CD4-positive, alpha-beta T cell treated with Interleukin-1 beta for 1 hour (primary cell): ENCODE results near the gene ZZZ3.
A peak's percentile ranks its signal among the peaks of the same experiment; 100 is the strongest.
"Not testable (repeated sequence)": the region's sequence is repeated elsewhere in the genome, so short reads cannot be mapped to it uniquely, and the experiment has no call there.

Experiments used
- DNase-seq, 2 donors: peaks; one replicate each; pipeline ENCODE4 v3.0.0-alpha.2; 2020 to 2022

The ZZZ3 gene

DNA sequence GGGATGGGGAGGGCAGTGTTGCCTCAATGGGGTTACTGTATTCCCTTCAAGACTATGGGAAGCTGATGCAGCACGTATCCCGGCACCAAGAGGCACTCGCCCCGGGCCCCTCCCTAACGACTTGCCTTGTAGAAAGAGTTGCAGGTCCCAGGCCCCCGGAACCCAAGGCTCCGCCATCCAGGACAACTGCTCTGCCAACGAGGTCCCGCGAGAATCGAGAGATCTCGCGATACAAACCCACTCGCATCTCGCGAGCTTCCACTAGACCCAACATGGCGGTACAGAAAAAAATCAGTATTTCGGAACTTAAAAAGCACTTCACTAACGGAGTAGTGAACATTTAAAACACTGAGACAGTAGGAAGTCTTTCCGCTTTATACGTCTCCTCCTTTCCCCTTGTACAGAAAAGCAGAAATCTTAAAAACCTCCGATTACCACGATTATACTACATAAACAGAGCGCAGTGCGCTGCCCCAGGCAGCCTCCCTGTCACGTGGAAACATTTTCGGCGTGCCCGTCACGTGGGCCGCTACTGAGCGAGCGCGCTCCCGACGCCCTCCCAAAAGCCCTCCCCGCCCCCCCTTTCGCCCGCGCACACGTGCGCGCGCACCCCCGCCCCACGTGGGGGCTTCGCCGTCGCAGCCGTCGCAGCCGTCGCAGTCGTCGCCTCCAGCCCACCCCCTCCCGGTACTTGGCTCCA lies at the start of gene ZZZ3:
TSS of gene ZZZ3 (minus strand) at position 199 of the 700 bp plus-strand sequence. CDS start 49,304 bp downstream, outside the sequence.
- peak; percentile 94 to 95 for DNase-seq

DNA sequence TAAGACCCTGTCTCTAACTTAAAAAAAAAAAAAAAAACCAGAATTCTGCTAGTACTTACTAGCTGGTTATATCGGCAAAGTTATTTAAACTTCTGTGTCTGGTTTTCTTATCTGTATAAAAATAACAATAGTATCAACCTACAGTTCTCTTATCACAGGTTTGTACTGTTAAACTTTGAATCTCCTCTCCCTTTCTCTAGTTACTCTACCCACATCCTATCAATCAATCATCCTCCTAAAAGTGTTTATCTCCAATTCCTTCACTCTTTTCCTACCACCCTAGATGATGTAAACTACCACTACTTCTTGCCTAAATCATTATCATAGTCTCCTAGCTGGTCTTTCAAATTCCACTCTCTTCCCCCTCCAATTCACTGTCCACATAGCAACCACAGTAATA lies 49.6 kb upstream of the ZZZ3 start:
- no peak for DNase-seq

DNA sequence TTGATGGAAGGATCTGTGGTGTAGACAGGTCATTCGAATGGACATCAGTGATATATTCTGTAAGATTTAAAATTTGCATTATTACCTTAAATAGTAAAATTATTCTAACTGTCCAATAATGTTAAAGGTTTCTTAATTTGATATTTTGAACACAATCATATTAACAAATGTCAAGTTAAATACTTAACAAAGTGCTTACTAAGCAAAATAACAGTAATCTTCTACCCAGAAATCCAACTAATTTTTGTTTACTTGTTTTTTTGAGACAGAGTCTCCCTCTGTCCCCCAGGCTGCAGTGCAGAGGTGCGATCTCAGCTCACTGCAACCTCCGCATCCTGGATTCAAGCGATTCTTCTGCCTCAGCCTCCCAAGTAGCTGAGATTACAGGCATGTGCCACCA lies 43.2 kb upstream of the ZZZ3 start:
- DNase-seq = no peak

DNA sequence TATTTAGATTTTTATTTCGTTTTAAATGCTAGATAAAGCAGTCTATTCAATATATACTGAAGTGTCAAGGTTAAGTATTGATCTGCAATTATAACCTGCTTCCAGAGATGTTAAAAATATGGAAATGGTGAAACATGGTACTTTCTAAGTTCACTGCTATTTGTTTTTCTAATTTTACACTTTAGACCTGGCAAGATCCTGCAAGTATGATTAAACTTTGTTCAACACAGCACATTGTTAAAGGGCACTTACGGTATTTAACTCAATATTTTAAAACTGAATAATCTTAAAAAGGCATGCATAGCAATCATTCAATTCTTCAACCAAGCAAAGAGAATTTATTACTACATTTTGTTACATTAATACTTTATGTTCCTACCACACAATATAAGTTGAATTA lies 35.7 kb upstream of the ZZZ3 start:
- no peak for DNase-seq

DNA sequence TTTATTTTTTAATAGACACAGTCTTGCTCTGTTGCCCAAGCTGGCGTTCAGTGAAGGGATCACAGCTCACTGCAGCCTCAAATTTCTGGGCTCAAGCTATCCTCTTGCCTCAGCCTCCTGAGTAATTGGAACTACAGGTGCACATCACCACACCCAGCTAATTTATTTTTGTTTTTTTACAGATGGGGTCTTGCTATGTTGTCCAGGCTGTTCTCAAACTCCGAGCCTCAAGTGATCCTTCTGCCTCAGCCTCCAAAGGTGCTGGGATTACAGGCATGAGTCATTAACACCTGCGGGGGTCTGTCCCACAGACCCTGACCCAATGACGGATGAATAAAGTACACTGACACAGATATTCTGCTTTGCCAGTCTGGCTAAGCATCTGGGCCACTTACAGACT lies 33.6 kb upstream of the ZZZ3 start:
- no peak for DNase-seq

DNA sequence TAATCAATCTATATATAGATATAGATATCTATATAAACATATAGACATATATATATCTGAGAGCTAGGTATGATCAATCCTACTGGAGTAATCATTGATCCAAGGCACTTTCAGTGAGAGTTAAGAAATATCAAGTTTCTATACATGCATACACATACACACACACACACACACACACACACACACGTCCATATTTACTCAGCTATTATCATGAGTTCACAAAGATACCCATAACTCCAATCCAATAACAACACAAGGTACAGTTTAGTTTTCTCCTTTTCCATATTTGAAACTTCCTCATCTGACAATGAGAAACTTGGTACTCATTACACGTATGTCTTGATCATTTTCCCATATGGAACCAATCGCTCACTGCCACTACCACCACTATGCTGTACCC lies 27.3 kb upstream of the ZZZ3 start:
- DNase-seq = no peak

DNA sequence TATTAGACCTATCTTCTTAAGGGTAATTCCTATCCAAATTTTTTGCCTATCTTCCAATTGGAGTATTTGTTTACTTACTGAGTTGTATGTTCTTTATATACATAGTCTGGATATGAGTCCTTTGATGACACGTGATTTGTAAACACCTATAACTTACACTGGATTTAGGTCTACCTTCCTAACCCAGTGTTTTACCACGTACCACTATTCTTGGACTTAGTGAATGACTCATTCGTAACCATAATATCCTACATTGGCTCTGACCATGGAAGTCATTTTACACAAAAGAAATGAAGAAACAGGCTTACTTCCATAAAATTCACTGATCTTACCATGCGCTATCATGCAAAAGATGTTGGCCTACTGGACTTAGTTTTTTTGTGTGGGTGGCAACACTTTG lies 23.9 kb upstream of the ZZZ3 start:
- DNase-seq = no peak

DNA sequence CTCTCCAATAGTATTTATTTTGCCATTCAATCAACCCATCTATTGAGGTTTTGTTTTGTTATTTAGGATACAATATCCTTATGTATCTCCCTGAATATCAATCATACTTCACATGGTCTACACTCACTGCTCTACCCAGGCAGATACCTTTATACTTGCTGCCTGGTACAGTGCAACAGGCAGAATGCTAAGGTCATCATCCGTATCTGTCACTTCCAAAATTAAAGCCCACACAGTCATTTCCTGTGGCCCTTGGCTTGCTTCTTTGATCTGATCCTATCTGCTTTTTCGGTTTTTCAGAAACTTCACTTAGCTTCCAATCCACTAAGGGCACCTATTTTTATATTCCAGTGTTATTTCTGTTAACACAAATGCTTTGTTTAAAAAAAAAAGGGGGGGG lies 22.3 kb upstream of the ZZZ3 start:
- DNase-seq = no peak

DNA sequence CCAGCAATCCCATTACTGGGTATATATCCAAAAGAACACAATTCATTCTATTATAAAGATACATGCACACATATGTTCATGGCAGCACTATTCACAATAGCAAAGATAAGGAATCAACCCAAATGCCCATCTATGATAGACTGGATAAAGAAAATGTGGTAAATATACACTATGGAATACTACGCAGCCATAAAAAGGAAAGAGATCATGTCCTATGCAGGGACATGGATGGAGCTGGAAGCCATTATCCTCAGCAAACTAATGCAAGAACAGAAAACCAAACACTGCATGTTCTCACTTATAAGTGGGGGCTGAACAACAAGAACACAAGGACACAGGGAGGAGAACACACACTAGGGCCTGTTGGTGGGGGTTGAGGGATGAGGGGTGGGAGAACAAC lies 17.2 kb upstream of the ZZZ3 start:
- DNase-seq = not testable (repeated sequence)

DNA sequence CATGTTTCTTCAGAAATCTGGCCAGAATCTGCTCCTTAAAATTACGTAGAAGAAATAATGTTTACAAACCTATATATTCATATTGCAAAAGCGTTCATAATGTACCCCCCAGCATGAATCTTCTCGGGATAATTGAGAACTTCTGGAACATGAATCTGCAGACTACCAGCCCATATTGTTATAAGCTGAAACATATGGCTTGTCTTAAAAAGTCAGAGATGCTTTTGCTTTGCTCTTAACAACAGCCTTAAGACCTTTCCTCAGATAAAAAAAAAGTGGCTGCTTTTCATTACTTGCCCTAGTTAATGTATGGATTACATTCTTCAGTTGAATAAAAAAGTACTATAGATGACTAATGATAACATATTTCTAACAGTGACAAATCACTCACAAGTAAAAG lies 15.0 kb upstream of the ZZZ3 start:
- no peak for DNase-seq

DNA sequence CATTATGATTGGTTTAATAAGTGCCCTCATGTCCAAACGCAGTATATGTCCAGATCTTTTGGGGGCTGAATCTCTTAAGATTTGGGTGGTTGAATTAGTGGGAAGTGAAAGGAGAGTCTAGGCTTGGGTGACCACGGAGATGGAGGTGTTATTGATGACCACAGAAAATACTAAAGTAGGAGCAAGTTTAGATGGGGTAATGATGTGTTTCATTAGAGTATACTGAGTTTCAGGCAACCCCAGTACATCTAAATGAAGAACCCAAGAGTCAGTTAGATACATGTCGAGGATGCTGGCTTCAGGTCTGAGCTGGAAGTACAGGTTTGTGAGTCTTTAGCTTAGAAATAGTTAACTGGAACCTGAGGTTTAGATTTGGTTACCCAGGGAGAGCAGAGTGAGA lies 6.5 kb upstream of the ZZZ3 start:
- DNase-seq = no peak

DNA sequence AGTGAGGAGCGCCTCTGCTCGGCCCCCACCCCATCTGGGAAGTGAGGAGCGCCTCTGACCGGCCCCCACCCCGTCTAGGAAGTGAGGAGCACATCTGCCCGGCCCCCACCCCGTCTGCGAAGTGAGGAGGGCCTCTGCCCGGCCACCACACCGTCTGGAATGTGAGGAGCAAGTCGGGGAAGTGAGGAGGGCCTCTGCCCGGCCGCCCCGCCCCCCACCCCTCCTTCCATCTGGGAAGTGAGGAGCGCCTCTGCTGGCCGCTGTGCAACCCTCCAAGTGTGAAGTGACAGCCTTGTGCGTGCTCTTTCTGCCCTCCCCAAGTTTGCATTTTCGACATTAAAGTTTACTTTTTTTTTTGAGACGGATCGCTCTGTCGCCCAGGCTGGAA lies 5.1 kb upstream of the ZZZ3 start:
- DNase-seq = peak; percentile 9 to 11

DNA sequence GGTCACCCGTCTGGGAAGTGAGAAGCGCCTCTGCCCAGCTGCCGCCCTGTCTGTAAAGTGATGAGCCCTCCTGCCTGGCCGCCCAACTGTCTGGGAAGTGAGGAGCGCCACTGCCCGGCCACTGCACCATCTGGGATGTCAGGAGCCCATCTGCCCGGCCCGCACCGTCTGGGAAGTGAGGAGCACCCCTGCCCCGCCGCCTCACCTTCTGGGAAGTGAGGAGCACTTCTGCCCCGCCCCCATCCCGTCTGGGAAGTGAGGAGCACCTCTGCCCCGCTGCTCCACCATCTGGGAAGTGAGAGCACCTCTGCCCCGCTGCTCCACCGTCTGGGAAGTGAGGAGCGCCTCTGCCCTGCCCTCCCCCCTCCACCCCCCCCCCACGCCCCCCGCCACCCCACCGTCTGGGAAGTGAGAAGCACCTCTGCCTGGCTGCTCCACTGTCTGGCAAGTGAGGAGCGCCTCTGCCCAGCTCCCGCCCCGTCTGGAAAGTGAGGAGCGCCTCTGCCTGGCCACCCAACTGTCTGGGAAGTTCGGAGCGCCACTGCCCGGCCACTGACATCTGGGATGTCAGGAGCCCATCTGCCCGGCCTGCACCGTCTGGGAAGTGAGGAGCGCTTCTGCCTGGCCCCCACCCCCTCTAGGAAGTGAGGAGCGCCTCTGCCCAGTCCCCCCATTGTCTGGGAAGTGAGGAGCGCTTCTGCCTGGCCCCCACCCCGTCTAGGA lies 4.5 kb upstream of the ZZZ3 start:
- DNase-seq = no peak

DNA sequence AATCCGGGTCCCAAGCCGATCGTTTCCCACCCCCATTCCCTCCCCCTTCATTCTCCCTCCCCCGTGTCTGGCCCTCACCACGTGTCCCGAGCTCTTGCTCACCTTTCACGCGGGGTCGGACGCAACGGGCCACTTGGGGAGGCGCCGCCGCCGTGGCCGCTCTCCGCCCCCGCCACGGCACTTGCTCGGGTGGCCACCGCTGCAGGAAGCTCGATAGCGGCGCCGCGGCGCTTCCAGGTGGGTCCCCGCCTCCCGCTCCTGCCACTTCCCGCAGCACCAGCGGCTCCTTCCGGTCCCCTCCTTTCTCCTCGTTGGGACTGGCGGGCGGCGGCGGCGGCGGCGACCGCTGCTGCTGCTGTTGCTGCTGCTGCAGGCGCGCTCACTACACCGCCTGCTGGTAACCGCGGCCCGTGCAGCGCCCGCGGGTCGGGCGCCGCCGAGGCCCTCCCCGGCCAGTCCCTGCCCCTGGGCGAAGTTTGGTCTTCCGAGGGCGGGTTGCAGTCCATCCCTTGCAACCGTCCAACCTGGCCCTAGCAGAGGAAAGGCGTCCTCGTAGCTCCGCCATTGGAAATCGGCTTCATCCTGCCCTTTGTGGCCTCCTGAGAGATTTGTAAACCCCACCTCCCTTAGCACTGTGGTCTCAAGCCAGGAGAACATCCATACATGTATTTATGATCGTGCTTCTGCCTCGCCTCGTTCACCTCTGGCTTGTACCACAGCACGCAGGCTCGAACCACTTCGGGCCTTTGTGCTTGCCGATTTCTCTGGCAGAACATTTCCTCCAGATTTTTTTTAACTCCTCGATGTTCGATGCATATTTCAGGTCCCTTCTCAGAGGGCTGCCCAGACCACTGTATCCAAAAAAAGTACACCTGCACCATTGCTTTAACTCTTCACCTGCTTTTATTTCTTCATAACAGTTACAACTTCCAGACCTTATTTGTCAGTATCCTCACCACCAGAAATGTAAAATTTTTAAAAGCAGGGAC lies 996 bp upstream of the ZZZ3 start:
- DNase-seq = peak; percentile 92 to 93

DNA sequence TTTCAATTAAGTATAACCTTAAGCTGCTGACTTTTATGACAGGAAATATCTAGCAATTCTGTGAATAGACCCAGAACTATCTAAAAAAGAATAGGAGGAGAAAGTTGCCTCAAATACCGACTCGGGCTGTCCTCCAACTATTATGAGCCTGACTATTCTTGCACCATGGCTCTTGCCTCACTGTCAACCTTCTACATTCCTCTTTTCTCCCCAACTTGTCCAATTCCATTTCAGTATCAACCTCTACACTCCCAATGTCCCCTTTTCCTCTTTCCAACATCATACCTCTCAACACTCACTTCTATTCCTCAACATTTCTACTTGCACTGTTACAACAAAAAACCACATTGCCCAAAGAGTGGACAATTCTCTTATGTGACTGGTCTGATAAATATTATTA lies 2.3 kb downstream of the ZZZ3 start:
- no peak for DNase-seq

DNA sequence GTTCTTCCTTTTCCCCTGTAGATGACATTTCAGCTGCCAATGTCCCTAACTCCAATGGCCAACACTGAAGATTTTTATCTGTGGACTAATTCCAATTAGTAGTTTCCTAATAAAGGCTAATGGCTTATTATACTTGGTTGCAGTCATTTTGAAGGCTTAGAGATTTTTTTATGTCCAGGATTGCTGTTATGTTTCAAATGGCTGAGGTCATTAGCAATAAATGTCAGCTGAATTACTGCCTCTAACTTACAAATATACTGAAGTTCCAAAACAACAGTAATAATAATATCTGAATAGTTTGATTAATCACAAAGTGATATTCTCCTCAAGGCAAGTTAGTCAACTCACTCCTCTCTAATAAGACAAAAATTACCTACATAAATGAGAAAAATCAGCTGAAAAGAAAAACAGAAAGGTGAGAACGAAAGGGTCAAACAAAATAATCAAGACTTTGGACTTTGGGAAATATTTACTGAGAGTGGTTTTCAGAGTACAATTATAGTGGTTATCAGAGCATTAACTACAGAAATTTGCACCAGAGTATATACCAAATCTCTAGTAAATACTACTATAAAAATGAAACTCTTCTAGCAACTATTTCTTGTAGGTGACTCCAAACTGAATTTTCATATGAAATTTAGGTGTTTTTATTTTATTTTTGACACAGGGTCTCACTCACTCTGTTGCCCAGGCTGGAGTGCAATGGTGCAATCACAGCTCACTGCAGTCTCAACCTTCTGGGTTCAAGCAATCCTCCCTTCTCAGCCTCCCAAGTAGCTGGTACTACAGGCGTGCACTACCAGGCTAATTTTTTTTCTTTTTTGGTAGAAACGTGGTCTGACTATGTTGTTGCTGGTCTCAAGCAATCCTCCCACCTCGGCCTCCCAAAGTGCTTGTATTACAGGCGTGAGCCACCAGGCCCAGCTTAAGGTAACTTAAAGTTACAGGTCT lies 3.5 kb downstream of the ZZZ3 start:
- DNase-seq = no peak

DNA sequence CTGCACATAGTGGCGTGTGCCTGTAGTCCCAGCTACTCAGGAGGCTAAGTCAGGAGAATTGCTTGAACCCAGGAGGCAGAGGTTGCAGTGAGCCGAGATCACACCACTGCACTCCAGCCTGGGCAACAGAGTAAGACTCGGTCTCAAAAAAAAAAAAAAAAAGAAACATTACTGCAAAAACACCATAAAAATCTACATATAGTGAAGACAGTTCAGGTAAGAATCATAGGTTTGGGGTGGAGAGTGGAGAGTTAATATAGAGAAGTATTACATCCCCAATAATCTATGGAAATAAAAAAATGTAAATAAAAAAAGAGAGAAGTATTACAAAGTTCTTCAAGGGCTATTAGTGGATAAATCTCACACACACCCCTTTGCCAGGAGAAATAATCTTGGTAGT lies 7.7 kb downstream of the ZZZ3 start:
- DNase-seq = not testable (repeated sequence)

DNA sequence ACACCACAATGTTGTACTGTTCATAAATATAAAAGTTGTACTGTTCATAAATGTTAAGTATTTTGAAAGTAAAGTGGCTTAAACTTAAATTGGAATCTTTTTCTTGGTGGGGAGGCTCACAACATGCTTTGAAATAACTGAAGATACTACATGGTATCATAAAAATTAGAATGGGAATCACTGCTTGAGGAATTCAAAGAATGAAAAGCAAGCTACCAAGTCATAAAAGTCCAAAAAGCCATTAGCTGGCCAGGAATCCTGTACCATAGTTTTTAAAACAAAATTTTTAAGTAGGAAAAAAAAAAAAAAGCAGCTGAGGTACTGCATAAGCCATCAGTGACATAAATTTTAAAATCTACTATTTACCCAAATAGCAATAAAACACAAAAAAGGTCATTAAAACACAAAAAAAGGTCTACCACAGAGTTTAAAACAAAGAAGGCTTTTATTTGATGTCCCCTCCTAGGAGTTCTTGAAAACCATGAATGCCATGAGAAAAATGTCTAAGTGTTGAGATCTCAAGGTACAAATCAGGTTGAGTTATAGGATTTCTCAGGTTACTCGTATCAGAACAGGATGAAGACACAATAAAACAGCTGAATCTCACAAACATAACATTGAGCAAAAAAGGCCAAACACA lies 8.6 kb downstream of the ZZZ3 start:
- no peak for DNase-seq

DNA sequence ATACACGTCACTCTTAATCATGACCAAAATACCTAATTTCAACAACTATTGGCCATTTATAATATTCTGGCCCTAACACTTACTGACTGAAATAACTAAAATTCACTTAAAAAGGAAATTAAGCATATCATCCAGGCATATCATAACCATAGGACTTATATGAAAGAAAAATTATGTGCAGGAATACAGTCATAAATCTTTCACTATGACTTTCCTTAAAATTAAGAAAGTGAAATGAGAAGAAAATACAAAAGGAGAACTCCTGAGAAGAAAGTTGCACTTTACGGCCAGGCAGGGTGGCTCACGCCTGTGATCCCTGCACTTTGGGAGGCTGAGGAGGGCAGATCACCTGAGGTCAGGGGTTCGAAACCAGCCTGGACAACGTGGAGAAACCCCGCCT lies 9.4 kb downstream of the ZZZ3 start:
- no peak for DNase-seq

DNA sequence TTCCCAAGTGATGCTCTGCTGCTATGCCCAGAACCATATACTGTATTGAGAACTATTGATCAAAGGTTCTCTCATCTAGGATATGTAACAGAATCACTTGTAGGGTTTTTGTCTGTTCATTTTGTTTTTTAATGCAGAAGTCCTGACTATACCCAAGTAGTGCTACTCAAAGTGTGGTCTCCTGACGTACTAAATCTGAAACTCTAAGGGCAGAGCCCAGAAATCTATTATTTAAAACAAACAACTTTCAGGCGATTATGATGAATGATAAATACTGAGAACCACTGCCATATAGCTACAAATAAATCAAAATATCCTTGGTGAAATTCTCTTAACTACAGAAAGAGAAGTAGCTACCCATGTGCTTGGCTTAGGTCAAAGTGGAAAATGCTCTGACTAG lies 10.1 kb downstream of the ZZZ3 start:
- no peak for DNase-seq

DNA sequence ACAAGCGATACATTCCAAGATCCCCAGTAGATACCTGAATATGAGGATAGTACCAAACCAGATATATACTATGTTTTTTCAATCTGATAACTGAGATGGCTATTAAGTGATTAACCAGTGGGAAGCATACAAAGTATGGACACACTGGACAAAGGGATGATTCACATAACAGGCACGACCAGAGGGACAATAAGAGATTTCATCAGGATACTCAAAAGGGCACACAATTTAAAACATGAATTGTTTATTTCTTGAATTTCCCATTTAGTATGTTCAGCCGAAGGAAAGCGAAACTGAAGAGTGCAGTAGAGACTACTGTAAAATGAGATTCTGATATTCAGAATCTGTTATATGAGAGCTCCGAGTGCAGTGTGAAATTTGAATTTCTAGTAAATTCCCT lies 10.6 kb downstream of the ZZZ3 start:
- no peak for DNase-seq

DNA sequence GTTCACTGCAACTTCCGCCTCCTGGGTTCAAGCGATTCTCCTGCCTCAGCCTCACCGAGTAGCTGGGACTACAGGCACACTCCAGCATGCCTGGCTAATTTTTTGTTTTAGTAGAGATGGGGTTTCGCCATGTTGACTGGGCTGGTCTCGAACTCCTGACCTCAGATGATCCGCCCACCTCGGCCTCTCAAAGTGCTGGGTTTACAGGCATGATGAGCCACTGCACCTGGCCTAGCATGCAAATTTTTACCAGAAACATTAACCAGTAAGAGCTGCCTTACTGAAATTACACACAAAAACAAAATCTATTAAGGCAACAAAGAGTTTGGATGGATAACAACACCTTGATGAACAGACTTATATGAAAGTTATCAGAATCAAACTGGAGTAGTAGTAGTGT lies 12.1 kb downstream of the ZZZ3 start:
- DNase-seq = no peak
